Skin epidermis (tissue), 12 donors: Measurements from ENCODE around the gene MRPS23.
"Not testable (repeated sequence)": the region's sequence is repeated elsewhere in the genome, so short reads cannot be mapped to it uniquely, and the experiment has no call there.

Experiments
- H3K27ac ChIP-seq, 21 experiments: fragments of 200-600 bp; sonication (generic) in 11 of 21; one replicate each; pipeline ENCODE4 v1.5.0; 2020; ENCODE audit warnings: mild to moderate bottlenecking in 3 of 21, inconsistent platforms in 2 of 21, moderate library complexity in 2 of 21
- H3K4me3 ChIP-seq, 7 experiments: fragments of 200-600 bp; sonication (generic) in 2 of 7; one replicate each; pipeline ENCODE4 v1.5.0; 2020; ENCODE audit warnings: inconsistent platforms in 2 of 7, mild to moderate bottlenecking in 2 of 7, moderate library complexity in 1 of 7

The MRPS23 gene

DNA sequence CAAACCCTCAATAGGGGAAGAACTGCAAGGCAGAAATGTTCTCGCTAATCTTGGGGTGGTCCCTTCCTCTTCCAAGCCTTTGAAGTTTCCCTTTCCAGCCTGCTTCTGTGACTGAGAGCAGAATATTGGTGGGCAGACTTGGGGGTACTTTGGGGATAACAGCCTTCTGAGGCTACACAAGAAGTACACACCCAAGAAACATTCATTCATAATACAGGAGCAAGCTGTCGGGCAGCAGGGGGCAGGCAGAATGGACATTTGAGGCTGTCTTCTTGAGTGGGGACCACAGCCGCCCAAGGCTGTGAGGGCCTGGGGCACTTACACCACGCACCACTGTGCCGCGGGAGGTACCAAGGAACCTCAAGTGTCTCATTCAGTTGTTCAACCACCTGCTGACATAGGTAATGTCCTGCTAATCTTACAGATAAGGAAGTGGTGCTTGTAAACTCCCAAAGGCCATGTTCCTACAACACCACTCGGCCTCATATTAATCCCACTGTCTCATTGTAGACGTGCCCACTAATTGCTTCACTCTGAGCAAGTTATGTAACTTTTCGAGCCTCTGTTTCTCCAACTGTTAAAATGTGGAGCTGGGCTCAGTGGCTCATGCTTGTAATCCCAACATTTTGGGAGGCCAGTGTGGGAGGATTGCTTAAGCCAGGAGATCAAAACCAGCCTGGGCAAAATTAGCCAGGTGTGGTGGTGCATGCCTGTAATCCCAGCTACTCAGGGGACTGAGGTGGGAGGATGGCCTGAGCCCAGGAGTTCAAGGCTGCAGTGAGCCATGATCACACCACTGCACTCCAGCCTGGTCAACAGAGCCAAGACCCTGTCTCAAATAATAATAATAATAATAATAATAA, 2.5 kb upstream of the MRPS23 start:
- Histone ChIP-seq H3K27ac (peak overlapping the region in 3 of 21 experiments; percentile 21 to 93 (median 45)), H3K4me3 (no peak overlapping the region)

DNA sequence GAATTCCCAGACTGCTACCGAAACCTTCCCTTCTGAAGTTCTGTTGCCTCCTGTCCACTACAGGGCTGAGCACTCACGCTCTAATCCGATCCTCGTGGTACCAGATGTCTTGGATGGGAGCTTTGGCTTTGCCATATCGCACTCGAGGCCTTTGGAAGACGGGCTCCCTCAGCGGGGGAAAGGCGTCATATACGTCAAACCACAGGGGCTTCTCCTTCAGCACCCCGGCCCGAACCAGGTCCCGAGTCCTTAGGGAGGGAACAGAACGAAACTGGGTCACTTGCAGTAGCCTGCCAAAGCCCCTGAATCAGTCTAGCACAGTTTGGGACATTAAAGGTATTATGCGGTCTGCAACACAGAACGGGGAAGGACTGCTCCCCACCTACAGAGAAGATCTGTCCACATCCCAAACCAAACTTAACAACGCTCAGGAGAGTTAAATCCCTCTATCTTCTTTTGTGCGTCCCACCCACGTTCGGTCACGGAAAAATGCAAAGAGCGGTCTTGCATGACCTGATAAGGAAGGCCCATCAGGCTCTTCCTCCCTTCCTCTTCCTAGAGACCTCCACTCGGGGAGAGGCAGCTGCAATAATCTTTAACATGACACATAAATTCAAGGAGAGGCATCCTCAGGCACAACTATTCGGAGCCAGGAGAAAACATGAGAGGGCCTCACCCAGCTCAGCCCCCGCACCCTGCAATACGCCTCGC, 526 bp downstream of the MRPS23 start:
- Histone ChIP-seq H3K27ac (peak overlapping the region in 20 of 21 experiments; percentile 56 to 95 (median 89)), H3K4me3 (peak overlapping the region; percentile 56 to 94 (median 77))

DNA sequence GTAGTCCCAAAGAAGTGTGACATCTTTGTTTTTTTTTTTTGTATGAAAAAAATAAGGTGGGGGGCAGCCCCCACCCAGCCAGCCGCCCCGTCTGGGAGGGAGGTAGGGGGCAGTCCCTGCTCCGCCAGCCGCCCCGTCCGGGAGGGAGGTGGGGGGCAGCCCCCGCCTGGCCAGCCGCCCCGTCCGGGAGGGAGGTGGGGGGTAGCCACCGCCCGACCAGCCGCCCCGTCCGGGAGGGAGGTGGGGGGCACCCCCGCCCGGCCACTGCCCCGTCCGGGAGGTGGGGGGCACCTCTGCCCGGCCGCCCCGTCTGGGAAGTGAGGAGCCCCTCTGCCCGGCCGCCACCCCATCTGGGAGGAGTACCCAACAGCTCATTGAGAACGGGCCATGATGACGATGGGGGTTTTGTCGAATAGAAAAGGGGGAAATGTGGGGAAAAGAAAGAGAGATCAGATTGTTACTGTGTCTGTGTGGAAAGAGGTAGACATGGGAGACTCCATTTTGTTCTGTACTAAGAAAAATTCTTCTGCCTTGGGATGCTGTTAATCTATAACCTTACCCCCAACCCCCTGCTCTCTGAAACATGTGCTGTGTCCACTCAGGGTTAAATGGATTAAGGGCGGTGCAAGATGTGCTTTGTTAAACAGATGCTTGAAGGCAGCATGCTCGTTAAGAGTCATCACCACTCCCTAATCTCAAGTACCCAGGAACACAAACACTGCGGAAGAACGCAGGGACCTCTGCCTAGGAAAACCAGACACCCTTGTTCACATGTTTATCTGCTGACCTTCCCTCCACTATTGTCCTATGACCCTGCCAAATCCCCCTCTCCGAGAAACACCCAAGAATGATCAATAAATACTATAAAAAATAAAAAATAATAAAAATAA, 3.5 kb downstream of the MRPS23 start:
- H3K4me3 ChIP-seq, H3K27ac ChIP-seq: not testable (repeated sequence)

DNA sequence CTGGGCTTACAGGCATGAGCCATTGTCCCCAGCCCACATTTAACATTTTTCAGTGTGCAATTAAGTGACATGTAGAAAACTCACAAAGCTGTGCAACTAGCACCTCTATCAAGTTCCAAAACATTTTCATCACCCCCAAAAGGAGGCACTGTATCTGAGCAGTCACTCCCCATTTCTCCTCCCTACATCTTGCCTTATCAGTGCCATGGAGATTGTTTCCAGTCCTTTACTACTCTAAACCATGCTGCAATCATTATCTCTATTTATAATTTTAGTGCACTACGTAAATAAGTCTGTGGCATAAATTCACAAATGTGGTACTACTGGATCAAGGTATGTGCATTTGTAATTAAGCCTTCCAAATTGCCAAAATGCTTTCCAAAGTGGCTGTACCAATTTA, 7.6 kb downstream of the MRPS23 start:
- Histone ChIP-seq H3K27ac (no peak overlapping the region), H3K4me3 (no peak overlapping the region)

DNA sequence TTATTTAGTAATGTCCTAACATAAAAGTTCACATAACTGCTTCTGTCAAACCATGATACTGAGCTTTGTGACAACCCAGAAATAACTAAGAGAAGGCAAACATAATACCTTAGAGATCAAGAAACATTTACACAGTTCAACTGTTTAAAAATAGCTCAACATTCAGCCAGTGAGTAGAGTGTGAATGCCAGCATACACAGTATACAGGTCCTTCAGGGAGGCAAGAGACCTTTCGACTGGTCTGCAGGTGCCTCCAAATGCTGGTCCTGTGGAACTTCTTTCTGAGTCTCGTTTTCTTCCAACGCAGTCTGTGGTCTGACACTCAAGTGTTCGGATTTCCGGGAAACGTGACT, 10.3 kb downstream of the MRPS23 start:
- Histone ChIP-seq H3K27ac (no peak overlapping the region), H3K4me3 (no peak overlapping the region)

DNA sequence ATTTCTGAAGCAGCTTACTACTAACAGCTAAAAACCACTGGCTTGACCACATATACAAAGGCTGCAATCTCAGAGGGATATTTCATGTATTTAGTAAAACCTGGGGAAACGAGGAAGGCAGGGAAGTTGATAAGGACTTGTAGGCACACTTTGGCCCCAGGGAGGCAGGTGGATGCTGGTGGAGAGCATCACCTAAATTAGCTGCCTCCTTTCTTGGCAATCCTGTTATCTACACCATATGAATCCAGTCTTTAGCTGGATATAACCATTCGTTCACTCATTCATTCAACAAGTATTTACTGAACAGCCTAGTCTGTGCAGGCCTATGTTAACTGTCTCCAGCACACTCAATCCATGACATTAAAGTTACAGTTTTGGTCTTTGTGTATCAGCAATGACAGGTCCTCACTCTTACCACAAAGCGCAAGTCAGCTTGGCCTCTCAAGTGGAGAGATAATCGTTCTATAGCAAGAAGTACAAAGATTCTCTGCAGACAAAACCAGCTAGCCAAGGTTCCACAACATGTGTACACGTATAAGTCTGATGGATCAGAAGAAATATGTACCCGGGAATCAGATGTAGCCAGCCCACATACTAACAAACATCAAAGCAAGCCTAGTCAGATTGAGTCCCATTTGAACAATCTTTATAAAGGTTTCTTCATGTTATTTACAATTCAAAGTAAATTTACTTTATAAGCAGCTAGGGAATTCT, 10.8 kb downstream of the MRPS23 start:
- H3K4me3 ChIP-seq = no peak overlapping the region
- H3K27ac ChIP-seq = no peak overlapping the region

DNA sequence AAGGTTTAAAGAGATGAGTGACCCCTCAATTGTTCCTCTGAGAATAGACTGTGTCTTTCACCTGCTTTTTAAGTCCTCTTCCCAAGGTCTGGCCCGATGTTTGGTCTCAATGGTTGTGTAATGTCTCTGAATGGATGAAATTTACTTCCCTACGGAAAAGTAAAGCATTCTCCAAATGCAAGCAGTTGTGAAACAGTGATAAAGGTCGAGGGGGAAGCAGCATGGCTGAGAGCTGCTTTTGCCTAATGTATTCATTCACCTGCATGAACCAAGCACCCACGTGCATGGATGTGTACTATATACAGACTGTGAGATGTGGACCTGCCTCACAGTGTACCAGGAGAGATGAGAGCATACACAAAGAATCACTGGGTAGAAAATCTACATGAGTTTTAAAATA, 11.4 kb downstream of the MRPS23 start:
- Histone ChIP-seq H3K4me3 (no peak overlapping the region), H3K27ac (no peak overlapping the region)

DNA sequence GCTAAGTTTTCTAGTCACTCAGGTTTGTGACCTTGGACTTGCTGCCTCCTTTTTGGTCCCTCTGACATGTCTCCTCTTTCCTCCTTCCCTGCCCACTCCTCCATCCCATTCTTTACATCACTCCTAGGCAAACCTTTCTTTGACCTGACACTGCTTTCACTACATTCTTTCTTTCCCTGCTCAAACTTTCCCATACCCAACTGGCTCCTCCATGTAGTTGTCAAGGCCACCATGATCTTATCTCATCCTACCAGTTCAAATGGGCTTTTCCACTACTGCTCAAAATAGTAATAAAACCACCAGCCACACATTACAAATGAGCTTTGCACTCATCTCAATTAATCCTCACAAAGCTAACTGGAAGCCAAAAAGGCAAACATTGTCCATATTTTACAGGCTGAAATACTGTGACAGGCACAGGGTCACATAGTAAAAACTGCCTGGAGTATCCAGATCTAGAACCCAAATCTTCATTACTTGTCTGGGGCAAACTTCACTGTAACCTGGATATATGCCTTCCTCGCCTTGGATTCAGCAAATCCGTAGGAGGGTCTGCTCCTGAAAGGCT, 14.4 kb downstream of the MRPS23 start:
- Histone ChIP-seq H3K27ac (no peak overlapping the region), H3K4me3 (no peak overlapping the region)

DNA sequence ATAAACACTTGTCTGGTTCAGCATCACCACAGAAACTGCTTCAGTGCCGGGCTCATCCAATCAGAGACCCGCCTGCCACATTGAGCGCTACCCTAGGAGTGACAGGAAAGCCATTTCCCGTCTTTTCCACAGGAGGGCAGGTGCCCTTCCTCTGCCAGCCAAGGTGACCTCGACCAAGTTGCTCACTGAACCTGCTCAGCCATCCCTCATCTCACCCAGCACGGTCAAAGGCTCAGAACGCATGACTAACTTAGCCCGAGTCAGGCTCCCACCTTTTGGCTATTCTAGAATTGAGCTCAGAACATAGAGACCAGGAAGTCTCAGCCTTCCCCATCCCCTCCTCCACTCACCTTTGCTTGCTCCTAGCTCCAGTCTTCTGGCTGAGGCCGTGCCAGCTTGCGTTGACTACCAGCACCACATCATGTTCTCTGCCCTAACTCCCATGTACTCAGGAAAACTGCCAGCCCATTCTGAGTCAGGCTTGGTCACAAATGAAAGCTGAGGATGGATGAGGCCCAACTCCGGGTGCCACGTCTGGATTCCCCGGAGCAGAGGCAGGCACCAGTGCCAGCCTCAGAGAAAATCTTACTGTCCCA, 15.6 kb downstream of the MRPS23 start:
- no peak overlapping the region for H3K4me3 ChIP-seq
- H3K27ac ChIP-seq = no peak overlapping the region

DNA sequence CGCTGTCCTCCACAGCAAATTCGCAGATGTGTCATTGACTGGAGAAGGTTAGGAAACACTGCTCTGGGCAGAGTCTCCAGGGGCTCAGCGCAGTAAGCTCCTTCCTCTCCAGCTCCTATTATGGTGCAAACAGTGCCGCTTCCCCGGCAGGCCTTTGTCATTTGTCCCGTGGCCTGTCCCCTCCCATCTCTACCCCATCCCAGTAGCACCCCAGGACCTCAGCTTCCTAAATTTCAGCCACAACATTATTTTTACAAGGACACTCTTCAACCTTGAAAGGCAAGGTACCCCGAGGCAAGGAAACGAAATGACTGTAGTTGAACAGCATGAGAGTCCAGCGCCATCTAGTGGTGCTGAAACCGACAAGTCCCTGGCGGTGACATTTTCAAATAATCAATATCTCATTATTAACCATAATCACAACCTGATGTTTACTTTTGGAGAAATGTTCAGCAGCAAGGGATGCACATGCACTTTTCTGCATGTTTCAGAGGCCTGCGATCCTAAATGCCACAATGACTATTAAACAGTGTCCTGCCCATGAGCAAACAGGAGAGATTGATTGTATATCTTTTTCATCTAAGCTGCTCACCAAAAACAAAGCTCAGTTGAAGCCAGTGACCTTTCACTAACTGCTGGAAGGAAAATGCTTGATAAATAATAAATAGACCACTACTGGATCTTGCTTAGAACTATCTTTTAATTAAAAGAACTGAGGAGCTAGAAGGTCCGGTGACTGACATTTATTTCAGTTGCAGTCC, 16.5 kb downstream of the MRPS23 start:
- Histone ChIP-seq H3K27ac (peak overlapping the region in 7 of 21 experiments; percentile 3 to 64 (median 25)), H3K4me3 (peak overlapping the region in 2 of 7 experiments; percentile 27 to 28)

DNA sequence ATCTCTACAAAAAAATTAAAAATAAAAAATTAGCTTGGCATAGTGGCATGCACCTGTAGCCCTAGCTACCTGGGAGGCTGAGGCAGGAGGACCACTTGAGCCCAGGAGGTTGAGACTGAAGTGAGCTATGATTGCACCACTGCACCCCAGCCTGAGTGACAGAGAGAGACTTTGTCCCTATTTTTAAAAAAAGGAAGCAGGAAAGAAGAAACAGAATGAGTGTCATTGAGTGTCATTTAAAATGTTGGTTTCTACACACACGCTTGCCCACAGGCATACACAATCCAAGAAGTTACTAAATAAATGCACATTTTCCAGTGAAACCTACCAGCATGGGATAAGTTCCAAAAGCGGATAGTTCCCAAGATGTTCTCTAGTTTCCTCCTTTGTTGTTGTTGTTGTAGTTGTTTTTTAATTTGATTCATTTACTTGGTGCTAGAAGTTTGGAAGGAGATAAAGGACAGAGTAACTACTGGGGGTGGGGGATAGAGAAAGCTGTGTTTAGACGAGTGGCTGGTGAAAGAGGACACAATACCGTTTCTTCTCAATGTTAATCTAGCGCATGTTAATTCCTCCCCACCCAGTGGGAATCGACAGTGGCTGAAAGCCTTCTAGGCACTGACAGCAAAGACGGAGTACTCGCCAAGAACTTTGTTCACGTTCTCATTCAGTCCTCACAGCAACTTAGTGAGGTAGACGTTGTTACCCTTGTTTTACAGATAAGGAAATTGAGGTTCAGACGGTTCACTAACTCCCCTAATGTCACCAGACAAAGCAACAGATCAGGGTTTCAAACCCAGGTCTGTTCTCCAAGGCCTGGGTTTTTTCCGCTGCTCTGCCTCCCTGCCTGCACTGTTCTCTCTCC, 17.3 kb downstream of the MRPS23 start:
- H3K4me3 ChIP-seq = peak overlapping the region in 2 of 7 experiments; percentile 27 to 28

DNA sequence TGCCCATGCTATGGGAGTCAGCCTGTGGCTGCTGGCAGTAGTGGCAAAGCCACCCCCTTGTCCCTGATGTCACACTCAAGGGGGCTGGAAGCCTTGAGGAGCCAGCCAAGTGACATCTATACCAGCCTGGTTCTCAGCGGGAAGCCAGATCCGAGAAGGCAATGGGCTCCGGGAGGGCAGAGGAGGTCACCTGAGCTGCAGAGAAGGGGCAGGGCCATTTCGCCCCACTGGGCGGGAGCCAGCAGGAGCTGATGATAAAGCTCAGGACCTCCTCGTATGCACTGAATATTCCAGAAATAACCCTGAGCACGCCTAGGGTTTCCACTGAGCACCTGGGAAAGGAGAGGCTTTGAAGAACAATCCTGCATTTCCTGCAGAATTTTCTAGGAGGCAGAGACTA, 19.0 kb downstream of the MRPS23 start:
- Histone ChIP-seq H3K4me3 (no peak overlapping the region), H3K27ac (no peak overlapping the region)

More for the DNA sequence above, 17.3 kb downstream of the MRPS23 start:
- peak overlapping the region in 8 of 21 experiments; percentile 3 to 64 (median 24) for H3K27ac ChIP-seq

DNA sequence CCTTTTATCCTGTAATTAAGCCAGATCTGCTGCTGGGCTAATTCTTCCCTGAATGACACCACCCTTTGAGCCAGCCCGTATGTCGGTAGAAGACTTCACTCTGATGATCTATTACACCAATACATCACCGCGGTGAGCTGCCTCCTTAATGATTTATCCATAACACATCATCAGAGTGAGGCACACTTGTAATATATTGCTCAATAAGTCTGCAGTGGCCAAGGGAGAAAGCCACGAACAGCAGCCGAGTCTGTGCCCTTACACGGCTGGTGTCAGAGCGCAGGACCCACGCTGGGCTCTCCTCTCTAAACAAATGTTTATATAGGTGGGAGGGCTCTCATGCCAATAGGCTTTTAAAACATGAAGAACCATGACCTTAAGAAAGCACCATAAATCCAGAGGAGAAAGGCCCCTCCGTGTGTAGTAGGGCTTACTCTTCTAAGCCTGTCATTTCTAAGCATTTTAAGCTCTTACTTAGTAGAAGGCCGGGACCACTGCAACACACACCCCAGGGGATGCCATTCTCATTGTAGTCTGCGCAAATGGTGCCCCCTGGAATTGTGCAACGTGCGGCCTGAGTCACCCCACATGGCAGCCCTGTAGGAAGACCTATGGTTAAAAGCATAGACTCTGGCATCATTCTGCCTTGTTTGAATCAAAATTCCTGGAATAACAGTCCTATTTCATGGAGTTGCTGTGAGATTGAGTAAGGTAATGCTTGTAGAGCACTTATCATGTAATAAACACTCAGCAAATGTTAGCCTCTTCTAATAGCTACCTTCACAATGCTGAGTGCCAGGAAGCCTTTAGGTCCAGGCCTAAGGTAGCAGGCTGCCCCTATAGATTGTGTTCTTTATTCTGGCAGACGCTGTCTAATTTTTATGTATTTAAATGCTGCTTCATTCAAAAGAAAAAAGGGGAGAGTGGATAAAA, 26.1 kb downstream of the MRPS23 start:
- Histone ChIP-seq H3K27ac (no peak overlapping the region), H3K4me3 (no peak overlapping the region)

DNA sequence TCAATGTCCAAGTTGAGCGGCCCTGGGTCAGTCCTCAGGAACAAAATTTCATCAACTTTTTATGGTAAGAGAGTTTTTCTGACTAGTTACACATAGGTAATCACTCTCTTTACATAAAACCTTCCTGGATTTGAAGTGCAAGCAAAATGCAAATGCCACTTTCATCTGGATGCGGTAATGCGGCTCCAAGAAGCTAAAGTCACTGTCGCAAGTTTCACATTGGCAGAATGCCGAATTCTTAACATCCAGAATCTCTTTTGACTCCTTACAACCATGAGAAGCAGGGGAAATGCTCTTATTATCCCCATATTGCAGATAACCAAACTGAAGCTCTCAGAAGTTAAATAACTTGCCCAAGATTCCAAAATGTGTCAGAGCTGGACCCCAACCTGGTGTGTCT, 30.0 kb downstream of the MRPS23 start:
- Histone ChIP-seq H3K27ac (no peak overlapping the region), H3K4me3 (no peak overlapping the region)

DNA sequence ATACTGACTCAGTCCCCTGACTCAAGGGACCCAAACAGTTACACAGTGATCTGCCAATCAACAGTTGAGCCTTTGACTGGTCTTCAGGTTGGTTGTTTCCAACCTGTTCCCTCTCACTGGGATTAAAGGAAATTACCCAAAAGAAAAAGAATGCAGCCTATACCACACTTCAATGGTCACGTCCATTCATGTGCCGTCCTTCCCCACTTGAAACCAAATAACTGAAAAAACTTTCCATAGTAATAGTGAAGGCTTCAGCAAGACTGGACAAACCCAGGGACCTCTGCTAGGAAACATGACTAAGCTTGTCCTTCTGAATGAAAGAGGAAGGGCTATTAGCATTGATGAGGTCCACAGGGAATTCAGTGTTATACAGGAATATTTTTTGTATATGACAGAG, 30.6 kb downstream of the MRPS23 start:
- H3K27ac ChIP-seq = no peak overlapping the region
- H3K4me3 ChIP-seq = no peak overlapping the region

DNA sequence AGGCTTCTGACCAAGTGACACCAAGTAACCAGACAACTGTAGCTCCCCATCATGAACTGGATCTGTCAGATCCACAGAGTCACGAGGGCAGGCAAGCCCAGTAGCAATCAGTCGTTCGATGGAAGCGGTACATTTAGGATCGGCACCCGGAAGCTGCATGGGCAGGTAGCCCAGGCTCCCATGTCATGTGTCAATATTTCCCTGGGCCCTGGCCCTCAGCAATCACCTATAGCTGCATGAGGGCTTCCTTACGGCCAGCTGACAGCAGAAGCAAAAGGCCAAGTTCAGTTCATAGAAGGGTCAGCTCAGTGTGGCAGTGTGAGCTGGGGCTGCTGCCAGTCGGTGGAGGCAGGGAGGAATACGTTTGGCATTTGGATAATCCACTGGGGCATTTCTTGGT, 31.8 kb downstream of the MRPS23 start:
- Histone ChIP-seq H3K4me3 (no peak overlapping the region), H3K27ac (no peak overlapping the region)
